Left renal cortex interstitium (tissue), 4 donors: ENCODE measurements around the gene HTD2. TPM values are rescaled to one million over a fixed set of nuclear protein-coding genes. Genes with fewer than 3 reads are reported as not detected.

Experiments used
- DNase-seq, 4 donors: peaks; one replicate each; pipeline ENCODE4 v3.0.0-alpha.2; 2013; ENCODE audit warnings: low read depth in 4 of 4, low spot score in 2 of 4, missing footprints in 1 of 4
- polyA plus RNA-seq, 4 donors: library from polyadenylated mRNA; unstranded; fragments of 120-200 nt; gene quantifications; one replicate each; pipeline ENCODE4 v1.2.1, GENCODE V29; 2013; ENCODE audit not compliant: insufficient read length in 4 of 4

Gene HTD2
- polyA plus RNA-seq, 4 donors = 10.5 to 17.9 (median 14.3) TPM

DNA sequence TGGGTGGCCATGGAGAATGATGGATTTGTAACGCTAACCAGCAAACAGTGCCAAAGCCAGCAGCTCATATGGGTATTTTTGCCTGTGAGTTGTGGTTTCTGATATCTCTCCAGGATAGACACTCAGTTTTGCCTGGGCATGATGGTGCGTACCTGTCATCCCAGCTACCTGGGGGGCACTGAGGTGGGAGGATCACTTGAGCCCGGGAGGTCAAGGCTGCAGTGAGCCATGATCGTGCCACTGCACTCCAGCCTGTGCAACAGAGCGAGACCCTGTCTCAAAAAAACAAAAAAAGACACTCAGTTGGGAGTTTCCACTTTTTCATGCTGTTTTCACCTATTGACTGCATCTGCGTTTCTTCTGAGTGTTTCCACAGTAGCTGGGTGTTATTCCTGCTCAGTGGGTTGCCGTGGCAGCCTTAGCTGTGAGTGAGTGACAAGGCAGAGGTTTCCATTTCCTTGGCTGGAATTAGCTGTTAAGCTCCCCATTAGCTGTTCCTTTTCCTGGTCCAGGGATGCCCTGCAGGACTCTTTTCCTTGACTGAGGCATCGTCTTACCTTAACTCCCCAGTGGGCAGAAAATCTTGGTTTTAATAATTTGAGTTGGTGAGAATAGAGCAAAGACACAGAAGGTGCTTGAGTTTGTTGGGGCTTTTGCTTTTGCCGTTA lies 14.5 kb upstream of the HTD2 start:
- no peak for DNase-seq

GRCh38 chr3:58292866-58293265 lies 13.5 kb upstream of the HTD2 start:
- DNase-seq = no peak

DNA sequence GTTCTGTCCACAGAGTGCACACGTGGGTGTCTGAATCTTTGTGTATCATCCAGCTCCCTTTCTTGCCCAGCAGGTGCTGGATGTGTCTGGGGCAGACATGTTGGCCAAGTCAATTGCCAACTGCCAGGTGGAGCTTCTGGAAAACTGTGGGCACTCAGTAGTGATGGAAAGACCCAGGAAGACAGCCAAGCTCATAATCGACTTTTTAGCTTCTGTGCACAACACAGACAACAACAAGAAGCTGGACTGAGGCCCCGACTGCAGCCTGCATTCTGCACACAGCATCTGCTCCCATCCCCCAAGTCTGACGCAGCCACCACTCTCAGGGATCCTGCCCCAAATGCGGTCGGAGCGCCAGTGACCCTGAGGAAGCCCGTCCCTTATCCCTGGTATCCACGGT lies 12.8 kb upstream of the HTD2 start:
- DNase-seq = no peak

- no peak for DNase-seq
Measured at GRCh38 chr3:58296269-58296668, 10.1 kb upstream of the HTD2 start.

GRCh38 chr3:58296843-58297242 lies 9.5 kb upstream of the HTD2 start:
- no peak for DNase-seq

DNA sequence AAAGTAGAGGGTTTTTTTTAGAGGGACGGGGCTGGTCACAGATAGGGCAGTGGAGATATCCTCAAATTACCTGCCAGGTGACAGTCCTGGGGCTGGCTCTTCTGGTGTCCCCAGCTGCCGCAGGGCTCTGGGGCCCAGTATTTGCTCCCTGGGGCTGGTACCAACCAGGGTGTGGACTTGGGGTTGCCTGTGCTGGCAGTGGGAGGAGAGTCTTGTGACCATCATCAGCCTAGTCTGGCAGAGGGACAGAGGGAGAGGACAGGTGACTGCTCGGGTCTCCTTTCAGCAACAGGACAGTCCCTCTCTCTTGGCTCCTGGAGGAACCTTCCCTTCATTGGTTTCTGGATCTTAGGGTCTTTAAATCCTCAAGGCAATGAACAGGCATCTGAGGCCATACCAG lies 8.1 kb upstream of the HTD2 start:
- no peak for DNase-seq

- no peak for DNase-seq
Measured at GRCh38 chr3:58299075-58299474, 7.2 kb upstream of the HTD2 start.

DNA sequence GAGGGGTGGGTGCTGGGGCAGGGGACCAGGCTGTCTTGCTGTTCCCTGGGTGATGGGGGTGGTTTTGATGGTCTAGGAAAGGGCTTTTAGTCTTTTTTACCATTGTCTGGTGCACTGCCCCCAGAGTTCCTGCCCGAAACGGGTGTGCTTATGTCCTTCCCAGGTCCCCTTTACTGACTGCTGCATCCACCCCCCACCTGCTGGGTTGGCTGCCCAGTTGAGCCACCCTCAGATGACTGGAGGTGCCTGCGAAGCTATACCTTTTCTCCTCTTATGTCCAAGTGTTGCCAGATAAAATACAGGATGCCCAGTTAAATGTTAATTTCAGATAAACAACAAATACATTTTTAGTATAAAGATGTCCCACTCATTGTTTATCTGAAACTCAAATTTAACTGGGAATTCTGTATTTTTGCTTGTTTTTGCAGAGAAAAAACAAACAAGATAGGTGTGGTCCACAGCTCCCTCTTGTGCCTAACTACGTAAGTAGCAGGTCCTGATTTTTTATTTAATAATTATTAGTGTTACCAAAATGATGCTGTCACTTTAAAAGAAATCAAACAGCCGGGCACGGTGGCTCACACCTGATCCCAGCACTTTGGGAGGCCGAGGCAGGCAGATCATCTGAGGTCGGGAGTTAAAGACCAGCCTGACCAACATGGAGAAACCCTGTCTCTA lies 6.3 kb upstream of the HTD2 start:
- DNase-seq = peak in 1 of 4 donors; percentile 25

- no peak for DNase-seq
Measured at GRCh38 chr3:58307639-58308215, 1.4 kb downstream of the HTD2 start.

DNA sequence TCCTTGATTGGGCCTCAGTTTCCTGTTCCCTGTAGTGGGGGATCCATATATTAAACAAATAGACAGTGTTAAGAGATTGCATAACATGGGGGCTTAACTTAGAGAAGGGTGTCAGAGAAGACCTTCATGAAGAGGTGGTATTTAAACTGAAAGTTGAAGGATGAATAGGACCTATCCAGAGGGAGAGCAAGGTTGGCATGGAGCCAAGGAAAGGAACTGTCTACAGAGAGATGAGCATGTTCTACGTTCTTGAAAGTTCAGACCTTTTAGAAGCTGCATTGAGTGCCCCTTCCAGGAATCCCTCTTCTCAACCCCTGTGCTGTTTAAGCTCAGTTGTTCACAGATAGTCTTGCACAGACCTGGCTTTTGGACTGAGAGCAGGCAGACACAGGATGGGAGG lies 2.4 kb downstream of the HTD2 start:
- DNase-seq = no peak

DNA sequence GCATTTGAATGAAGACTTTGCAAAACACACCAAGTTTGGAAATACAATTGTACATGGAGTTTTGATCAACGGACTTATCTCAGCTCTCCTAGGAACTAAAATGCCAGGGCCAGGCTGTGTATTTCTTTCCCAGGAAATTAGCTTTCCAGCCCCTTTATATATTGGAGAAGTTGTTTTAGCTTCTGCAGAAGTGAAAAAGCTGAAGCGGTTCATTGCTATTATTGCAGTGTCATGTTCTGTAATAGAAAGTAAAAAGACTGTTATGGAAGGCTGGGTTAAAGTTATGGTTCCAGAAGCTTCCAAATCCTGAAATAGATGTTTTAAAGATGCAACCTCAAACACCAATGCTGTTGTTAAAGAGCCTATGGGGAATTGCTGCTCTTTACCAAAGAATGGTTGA lies 11.5 kb downstream of the HTD2 start:
- no peak for DNase-seq

DNA sequence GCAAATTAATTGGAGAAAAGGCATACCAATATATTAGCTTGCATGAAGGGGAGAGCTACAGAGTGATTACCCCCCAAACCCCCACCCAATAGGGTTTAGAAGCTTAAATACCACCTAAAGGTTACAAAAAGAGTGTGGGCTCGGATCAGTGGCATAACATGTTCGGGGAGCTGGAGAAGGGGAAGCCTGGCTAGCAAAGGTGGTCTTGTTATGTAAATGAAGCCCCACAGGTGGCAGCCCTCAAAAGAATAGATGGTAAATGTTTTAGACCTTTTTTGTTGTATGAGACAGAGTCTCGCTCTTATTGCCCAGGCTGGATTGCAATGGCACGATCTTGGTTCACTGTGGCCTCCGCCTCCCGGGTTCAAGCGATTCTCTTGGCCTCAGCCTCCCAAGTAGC lies 15.5 kb downstream of the HTD2 start:
- DNase-seq = no peak

GRCh38 chr3:58322793-58323192 lies 16.5 kb downstream of the HTD2 start:
- DNase-seq = no peak

GRCh38 chr3:58323529-58324390 lies 17.4 kb downstream of the HTD2 start:
- no peak for DNase-seq

DNA sequence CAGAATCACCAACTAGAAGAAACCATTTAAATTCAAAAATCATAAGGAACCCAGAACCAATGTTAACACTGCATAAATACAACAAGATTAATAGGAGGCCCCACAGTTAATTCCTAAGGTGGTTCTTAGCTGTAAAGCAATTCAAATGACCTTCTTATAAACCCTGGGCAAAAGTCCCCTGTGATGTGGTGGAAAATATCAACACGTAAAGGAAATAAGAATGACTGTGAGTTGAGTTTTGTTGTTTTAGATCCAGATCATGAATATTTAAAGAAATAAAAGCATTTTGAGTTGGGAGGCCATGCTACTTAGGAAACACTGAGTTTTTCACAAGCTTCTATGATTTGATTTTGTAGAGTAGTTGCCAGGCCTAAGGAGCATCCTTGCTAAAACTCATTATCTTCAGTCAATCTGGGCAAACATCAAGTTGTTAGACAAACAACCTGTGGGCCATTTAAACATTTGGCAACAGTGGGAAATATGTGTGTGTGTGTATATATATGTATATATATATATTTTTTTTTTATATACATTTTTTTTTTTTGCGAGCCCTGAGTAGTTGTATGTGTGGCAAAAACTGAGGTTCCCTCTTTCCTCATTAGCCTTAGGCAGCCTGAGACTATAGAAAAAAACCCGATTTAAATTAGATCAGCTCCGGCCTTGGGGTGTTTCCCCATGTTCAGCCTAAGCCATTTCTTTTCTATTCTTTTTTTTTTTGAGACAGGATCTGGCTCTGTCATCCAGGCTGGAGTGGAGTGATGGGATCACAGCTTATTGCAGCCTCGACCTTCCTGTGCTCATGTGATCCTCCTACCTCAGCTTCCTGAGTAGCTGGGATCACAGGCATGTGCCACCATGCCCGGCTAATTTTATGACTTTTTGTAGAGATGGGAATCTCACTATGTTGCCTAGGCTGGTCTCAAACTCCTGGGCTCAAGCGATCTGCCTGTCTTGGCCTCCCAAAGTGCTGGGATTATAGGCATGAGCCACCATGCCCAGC lies 18.4 kb downstream of the HTD2 start:
- DNase-seq = no peak

- no peak for DNase-seq
Measured at GRCh38 chr3:58325525-58325992, 19.2 kb downstream of the HTD2 start.

GRCh38 chr3:58326267-58326900 lies 20.1 kb downstream of the HTD2 start:
- DNase-seq = no peak

- DNase-seq = no peak
Measured at GRCh38 chr3:58329150-58329921, 23.0 kb downstream of the HTD2 start.
